Liver (tissue), 9 donors: ENCODE results near the gene ZSCAN21. TPM values are rescaled to one million over a fixed set of nuclear protein-coding genes. Genes with fewer than 3 reads are reported as not detected.

ENCODE experiments used
- DNase-seq: peaks from one replicate; pipeline ENCODE4 v3.0.0-alpha.2; 2017; ENCODE audit warnings: low spot score
- H3K27ac ChIP-seq, 2 donors: one replicate each; pipeline ENCODE4 v1.7.0; 2013; ENCODE audit warnings: inconsistent platforms in 2 of 2, low read length in 2 of 2, control low read depth in 1 of 2, low read depth in 1 of 2, mild to moderate bottlenecking in 1 of 2
- H3K27me3 ChIP-seq, 4 donors: one replicate each; pipeline versions ENCODE4 v1.6.1 to v1.7.0; 2013; ENCODE audit warnings: low read length in 3 of 4, inconsistent platforms in 1 of 4, mild to moderate bottlenecking in 1 of 4, moderate library complexity in 1 of 4; ENCODE audit not compliant: control insufficient read depth in 4 of 4, insufficient read depth in 4 of 4
- H3K36me3 ChIP-seq, 4 donors: one replicate each; pipeline versions ENCODE4 v1.6.1 to v1.7.0; 2013; ENCODE audit warnings: low read length in 3 of 4, mild to moderate bottlenecking in 3 of 4, low read depth in 1 of 4, moderate library complexity in 1 of 4; ENCODE audit not compliant: control insufficient read depth in 4 of 4, insufficient read depth in 3 of 4
- H3K4me1 ChIP-seq, 4 donors: one replicate each; pipeline versions ENCODE4 v1.6.1 to v1.7.0; 2013; ENCODE audit warnings: low read length in 3 of 4, mild to moderate bottlenecking in 3 of 4, moderate library complexity in 1 of 4; ENCODE audit not compliant: control insufficient read depth in 4 of 4, insufficient read depth in 4 of 4
- H3K4me3 ChIP-seq, 3 donors: one replicate each; pipeline versions ENCODE4 v1.6.1 to v1.7.0; 2013; ENCODE audit warnings: low read length in 3 of 3, control low read depth in 1 of 3, low read depth in 1 of 3, mild to moderate bottlenecking in 1 of 3
- H3K9ac ChIP-seq, 2 donors: one replicate each; pipeline ENCODE4 v1.7.0; 2013; ENCODE audit warnings: low read length in 2 of 2, mild to moderate bottlenecking in 2 of 2, moderate library complexity in 2 of 2, control low read depth in 1 of 2, low read depth in 1 of 2
- H3K9me3 ChIP-seq, 4 donors: one replicate each; pipeline versions ENCODE4 v1.6.1 to v1.7.0; 2013; ENCODE audit warnings: low read length in 3 of 4; ENCODE audit not compliant: control insufficient read depth in 4 of 4
- ATF3 ChIP-seq: IDR thresholded peaks from 2 replicates; pipeline ENCODE4 v1.6.1; 2016; ENCODE audit warnings: antibody characterized with exemption
- CTCF ChIP-seq: fragments of 150-350 bp; IDR thresholded peaks from 2 replicates; pipeline ENCODE4 v1.5.1; 2017; ENCODE audit warnings: improper control_type of control experiment, low read depth, low read length; ENCODE audit not compliant: missing input control
- EGR1 ChIP-seq, 2 donors: IDR thresholded peaks; 2 replicates each; pipeline ENCODE4 v1.6.1; 2016 to 2018; ENCODE audit warnings: antibody characterized with exemption in 2 of 2, low read depth in 2 of 2
- FOXA1 ChIP-seq: IDR thresholded peaks from 2 replicates; pipeline ENCODE4 v1.6.1; 2016; ENCODE audit warnings: antibody characterized with exemption
- FOXA2 ChIP-seq: IDR thresholded peaks from 2 replicates; pipeline ENCODE4 v1.6.1; 2016; ENCODE audit warnings: antibody characterized with exemption
- GABPA ChIP-seq, 2 donors: IDR thresholded peaks in 1 of 2; conservative IDR thresholded peaks in 1 of 2; 2 replicates each; pipeline ENCODE4 v1.6.1; 2016; ENCODE audit warnings: antibody characterized with exemption in 2 of 2, mild to moderate bottlenecking in 1 of 2, moderate library complexity in 1 of 2
- HNF4A ChIP-seq, 2 donors: conservative IDR thresholded peaks; 2 replicates each; pipeline ENCODE4 v1.6.1; 2016; ENCODE audit warnings: antibody characterized with exemption in 2 of 2, mild to moderate bottlenecking in 2 of 2
- HNF4G ChIP-seq: IDR thresholded peaks from 2 replicates; pipeline ENCODE4 v1.6.1; 2016; ENCODE audit warnings: antibody characterized with exemption
- JUND ChIP-seq, 2 donors: IDR thresholded peaks; 2 replicates each; pipeline ENCODE4 v1.6.1; 2016; ENCODE audit warnings: antibody characterized with exemption in 2 of 2
- MAX ChIP-seq: IDR thresholded peaks from 2 replicates; pipeline ENCODE4 v1.6.1; 2016; ENCODE audit warnings: antibody characterized with exemption
- NR2F2 ChIP-seq: IDR thresholded peaks from 2 replicates; pipeline ENCODE4 v1.6.1; 2016; ENCODE audit warnings: antibody characterized with exemption
- RAD21 ChIP-seq, 2 donors: IDR thresholded peaks; 2 replicates each; pipeline ENCODE4 v1.6.1; 2016; ENCODE audit warnings: antibody characterized with exemption in 2 of 2, mild to moderate bottlenecking in 2 of 2
- REST ChIP-seq: IDR thresholded peaks from 2 replicates; pipeline ENCODE4 v1.6.1; 2016; ENCODE audit warnings: antibody characterized with exemption, mild to moderate bottlenecking
- RXRA ChIP-seq, 2 donors: IDR thresholded peaks; 2 replicates each; pipeline ENCODE4 v1.6.1; 2017 to 2018; ENCODE audit warnings: antibody characterized with exemption in 2 of 2, mild to moderate bottlenecking in 1 of 2
- SP1 ChIP-seq: IDR thresholded peaks from 2 replicates; pipeline ENCODE4 v1.6.1; 2018; ENCODE audit warnings: antibody characterized with exemption, mild to moderate bottlenecking
- TAF1 ChIP-seq: conservative IDR thresholded peaks from 2 replicates; pipeline ENCODE4 v1.6.1; 2016; ENCODE audit warnings: antibody characterized with exemption, mild to moderate bottlenecking
- YY1 ChIP-seq: IDR thresholded peaks from 2 replicates; pipeline ENCODE4 v1.6.1; 2016; ENCODE audit warnings: antibody characterized with exemption, mild to moderate bottlenecking
- ZBTB33 ChIP-seq: IDR thresholded peaks from 2 replicates; pipeline ENCODE4 v1.6.1; 2016; ENCODE audit warnings: antibody characterized with exemption
- WGBS: extraction: QIAGEN DNeasy Blood & Tissue Kit; methylation state at CpG from one replicate; pipeline ENCODE4 v1.1.7; 2013; 5-methylcytosine and 5-hydroxymethylcytosine counted together
- polyA plus RNA-seq, 2 donors: library from polyadenylated mRNA; stranded (reverse) in 1 of 2; unstranded in 1 of 2; fragments of 200-250 nt in 1 of 2; fragments of >200 nt in 1 of 2; fragmentation: Nextera tagmentation in 1 of 2; extraction: Ambion mirVana in 1 of 2; gene quantifications; one replicate each; pipeline versions ENCODE4 v1.2.1 to v1.2.3, GENCODE V29; 2013 to 2015
- total RNA-seq, 2 donors: library from RNA; depleted of rRNA; stranded (reverse); fragments of >200 nt; gene quantifications; one replicate each; pipeline ENCODE4 v1.2.3, GENCODE V29; 2014
- donor health status: healthy.
- donor health status: healthy.
- donor health status: healthy.
- donor health status: healthy.
- donor health status: healthy.

The ZSCAN21 gene
- total and polyA plus RNA-seq, 4 donors = 4.6 to 8.6 (median 6.9) TPM

- no peak for DNase-seq
- 58% methylated on average over 13 of the region's 13 CpGs for WGBS
- Histone ChIP-seq H3K27me3 (no peaks in the 10 kb centered on the region), H3K27ac (peak overlapping the region; percentile 60 to 68), H3K9ac (peak overlapping the region in 1 of 2 donors; percentile 14), H3K4me3 (no peak overlapping the region), H3K36me3 (no peaks in the 10 kb centered on the region), H3K4me1 (peaks cover 18 to 77% (median 57%) of the 10 kb centered on the region in 4 donors), H3K9me3 (no peaks in the 10 kb centered on the region)
- no peak for TF ChIP-seq ZBTB33
- TF ChIP-seq HNF4A (conservative IDR thresholded peaks at IDR 0.05) = peak in 1 of 2 donors; percentile 0
These were observed 49.3 kb upstream of the ZSCAN21 start for GRCh38 chr7:100000239-100000638.

- Histone ChIP-seq H3K4me3 (no peak overlapping the region), H3K36me3 (no peaks in the 10 kb centered on the region), H3K27ac (peak overlapping the region; percentile 84 to 87), H3K4me1 (peaks cover 12 to 72% (median 53%) of the 10 kb centered on the region in 4 donors), H3K9me3 (no peaks in the 10 kb centered on the region), H3K9ac (peak overlapping the region; percentile 27 to 74), H3K27me3 (no peaks in the 10 kb centered on the region)
- WGBS = 16% methylated on average over 14 of the region's 14 CpGs
- peak; percentile 71 for DNase-seq
- TF ChIP-seq HNF4A (conservative IDR thresholded peaks at IDR 0.05) (peak; percentile 98 to 99), REST (peak; percentile 89), EGR1 (IDR thresholded peaks at IDR 0.05; ENCODE audit: low read depth in 2 of 2) (peak; percentile 69 to 87), TAF1 (peak; percentile 30), HNF4G (peak; percentile 98), RXRA (IDR thresholded peaks at IDR 0.05) (peak; percentile 98 to 99), FOXA2 (peak; percentile 100), ZBTB33 (peak; percentile 95), MAX (peak; percentile 98), NR2F2 (peak; percentile 97), YY1 (peak; percentile 91), FOXA1 (peak; percentile 100), RAD21 (IDR thresholded peaks at IDR 0.05) (peak; percentile 51 to 70), SP1 (peak; percentile 100), CTCF (no peak), JUND (IDR thresholded peaks at IDR 0.05) (peak; percentile 93 to 96), GABPA (IDR thresholded peaks at IDR 0.05 in 1 of 2, conservative IDR thresholded peaks at IDR 0.05 in 1 of 2) (peak; percentile 23 to 76), ATF3 (peak; percentile 74)
These were observed 45.6 kb upstream of the ZSCAN21 start for GRCh38 chr7:100003711-100004661.
